Suppressor macrophage (primary cell): ENCODE measurements around the gene A3GALT2.

Experiments
- DNase-seq, 4 experiments: peaks; one replicate each; pipeline ENCODE4 v3.0.0-alpha.2; 2020 to 2022
- total RNA-seq, 17 experiments: gene quantifications; one replicate each; lab custom pipeline; 2026; ENCODE audit warnings: mixed read lengths in 6 of 17, inconsistent platforms in 3 of 17; lab: John Stamatoyannopoulos, UW

The A3GALT2 gene
- 0 to 0.88 (median 0.06) reads per million in 17 experiments for total RNA-seq

GRCh38 chr1:33320619-33321165 is at the start of gene A3GALT2:
Gene A3GALT2 (minus strand): TSS chr1:33321098. CDS start chr1:33321098, 0 bp downstream.
- no peak for DNase-seq

DNA sequence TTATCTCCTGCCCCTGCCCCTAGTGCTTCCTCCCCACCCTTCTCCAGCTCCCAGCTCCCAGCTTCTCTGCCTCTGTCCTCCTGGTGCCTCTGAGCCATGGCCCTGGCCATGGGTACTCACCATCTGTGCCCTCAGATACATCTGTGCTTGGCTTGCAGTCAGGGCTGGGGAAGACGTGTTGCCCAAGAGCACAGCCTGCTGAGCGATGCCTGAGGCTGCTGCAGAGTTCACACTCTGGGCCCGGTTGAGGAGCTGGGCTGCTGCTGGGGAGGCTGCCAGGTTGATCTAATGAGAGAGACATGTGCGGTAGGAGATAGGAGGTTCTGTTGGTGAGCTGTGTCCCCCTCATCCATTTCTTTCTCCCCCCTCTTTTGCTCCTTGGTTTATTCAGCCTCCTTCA is 49.4 kb upstream of the A3GALT2 start:
- no peak for DNase-seq

DNA sequence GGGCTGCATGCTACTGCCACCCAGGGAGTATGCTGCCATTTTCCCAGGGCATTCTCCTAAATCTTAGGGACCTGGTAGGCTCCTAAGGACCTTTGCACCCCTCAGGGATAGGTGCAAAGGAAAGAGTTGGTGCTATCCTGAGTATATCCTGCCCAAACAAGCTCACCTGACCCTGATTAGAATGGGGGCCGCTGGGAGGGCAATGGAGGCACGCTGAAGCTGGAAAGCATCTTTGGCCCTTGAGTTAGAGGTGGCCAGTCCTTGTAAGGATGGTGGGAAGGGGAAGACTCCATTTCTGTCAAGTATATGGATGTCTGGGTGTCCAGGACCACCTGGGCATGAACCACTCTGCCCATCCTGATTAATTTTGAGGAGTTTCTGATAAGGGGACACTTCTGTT is 48.9 kb upstream of the A3GALT2 start:
- DNase-seq: no peak

DNA sequence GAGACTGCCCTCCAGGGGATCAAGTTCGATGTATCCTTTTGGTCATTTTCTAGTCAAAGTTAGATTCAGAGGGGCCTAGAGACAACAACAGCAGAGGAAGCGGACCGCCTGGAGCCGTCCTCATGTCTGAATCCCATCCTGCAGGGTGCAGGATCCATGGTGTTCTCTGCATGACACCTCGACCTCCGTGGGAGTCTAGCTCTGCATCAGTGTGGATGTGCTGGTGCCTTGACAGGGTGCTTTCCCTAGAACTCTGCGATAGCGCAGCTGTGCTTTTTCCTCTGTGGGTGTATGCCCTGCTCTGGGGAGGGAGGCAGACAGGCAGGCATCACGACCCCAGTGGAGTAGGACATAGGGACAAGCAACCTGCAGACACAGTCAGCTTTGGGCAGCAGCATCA is 48.2 kb upstream of the A3GALT2 start:
- no peak for DNase-seq

DNA sequence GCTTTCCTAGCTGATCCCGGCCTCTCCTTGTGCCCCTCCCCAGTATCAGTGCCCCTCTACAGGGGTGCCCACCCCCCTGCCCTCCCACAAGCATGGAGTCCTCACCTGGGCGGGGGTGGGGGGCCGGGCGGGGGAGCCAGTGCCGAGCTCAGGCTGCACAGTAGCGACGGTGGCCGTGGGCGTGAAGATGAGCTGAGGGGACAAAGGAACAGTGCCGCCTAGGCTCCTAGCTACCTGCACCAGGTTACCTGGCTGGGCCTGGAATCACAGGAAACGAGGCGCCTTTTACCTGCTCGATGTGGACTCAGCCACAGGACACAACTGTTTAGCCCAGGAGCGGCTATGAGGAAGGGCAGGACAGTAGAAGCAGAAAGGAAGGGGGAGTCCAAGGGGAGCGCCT is 47.5 kb upstream of the A3GALT2 start:
- no peak for DNase-seq

- peak; percentile 90 to 96 (median 93) for DNase-seq
These were observed 46.8 kb upstream of the A3GALT2 start for GRCh38 chr1:33367485-33368405.

GRCh38 chr1:33366762-33367484 is 46.0 kb upstream of the A3GALT2 start:
- no peak for DNase-seq

DNA sequence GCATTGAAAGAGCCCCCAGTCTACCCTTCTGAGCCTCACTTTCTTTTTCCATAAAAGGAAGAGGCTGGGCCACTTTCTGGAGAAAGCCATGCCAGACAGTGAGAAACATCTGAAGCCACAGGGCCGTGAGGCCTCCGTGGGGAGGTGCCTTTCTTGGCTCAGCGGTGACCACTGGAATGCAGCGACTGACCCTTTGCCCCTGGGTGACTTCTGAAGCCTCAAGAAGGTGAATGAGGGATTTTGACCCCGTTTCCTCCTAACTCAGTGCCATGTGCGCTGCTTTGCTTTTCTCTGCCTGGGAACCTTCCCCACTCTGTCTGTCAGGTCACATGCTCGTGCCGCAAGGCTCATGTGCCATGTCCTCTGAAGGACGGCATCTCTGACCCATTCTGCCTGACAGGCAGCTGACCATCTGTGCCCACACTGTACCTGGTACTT is 44.7 kb upstream of the A3GALT2 start:
- no peak for DNase-seq

GRCh38 chr1:33364565-33364918 is 43.6 kb upstream of the A3GALT2 start:
- peak in 1 of 4 experiments; percentile 43 for DNase-seq

DNA sequence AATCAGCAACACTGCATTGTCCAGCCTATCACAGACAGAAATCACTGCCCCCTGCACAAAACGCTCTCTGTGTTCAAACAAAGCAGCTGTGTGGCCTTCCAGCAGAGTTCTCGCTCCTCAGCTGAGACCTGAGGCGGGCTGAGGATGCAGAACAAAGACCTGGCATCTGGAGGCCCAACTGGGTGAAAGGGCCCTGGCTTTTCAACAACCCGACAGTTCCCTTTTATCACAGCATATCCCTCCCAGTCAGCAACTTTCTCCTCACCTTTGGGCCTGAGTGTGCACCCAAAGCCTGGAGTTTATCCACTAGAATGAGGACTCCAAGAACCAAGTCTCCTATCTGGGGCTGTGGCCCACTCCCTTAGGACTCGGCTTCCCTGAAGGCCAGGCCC is 42.6 kb upstream of the A3GALT2 start:
- DNase-seq: no peak

- DNase-seq: no peak
These were observed 42.1 kb upstream of the A3GALT2 start for GRCh38 chr1:33363021-33363420.

DNA sequence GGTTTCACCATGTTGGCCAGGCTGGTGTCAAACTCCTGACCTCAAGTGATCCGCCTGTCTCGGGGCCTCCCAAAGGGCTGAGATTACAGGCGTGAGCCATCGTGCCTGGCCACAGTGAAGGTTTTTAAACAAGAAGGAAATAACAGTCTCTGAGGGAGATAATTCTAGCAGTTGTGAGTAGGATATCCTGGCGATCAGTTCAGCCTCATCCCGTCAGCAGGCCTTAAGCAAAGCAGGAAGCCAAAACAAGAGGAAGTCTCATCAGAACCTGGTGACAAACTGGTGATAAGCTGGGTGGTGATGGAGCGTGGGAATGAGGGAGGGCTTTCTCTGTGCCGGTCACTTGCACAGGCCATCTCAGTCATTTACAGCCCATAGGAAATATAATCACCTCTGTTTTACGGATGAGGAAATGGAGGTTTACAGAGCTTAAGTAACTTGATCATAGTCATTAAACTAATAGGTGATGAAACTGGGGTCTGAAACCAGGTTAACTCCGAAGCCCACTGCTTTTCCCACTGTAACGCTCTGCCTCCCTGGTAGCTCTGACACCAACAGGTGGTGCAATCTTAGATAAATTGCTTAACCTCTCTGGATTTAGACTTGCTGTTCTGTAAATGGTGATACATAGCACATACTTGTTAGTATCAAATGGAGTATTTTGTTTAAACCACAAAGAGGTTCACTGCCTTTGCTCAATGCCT is 40.8 kb upstream of the A3GALT2 start:
- peak; percentile 85 to 95 (median 90) for DNase-seq

DNA sequence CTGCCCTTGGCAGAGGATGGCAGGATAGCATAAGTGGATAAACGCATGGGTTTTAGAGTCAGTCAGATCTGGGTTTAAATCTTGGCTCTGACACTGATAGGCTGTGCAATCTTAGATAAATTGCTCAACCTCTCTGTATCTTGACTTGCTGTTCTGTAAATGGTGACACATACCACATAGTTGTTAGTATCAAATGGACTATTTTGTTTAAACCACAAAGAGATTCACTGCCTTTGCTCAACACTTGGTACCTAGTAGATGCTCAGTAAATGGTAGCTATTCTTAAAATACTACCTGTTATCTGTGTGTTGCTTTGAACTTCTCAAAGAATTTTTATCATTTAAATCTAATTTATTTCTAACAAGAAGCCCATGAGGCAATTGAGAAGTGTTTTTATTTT is 39.5 kb upstream of the A3GALT2 start:
- no peak for DNase-seq

GRCh38 chr1:33359931-33360330 is 39.0 kb upstream of the A3GALT2 start:
- no peak for DNase-seq

DNA sequence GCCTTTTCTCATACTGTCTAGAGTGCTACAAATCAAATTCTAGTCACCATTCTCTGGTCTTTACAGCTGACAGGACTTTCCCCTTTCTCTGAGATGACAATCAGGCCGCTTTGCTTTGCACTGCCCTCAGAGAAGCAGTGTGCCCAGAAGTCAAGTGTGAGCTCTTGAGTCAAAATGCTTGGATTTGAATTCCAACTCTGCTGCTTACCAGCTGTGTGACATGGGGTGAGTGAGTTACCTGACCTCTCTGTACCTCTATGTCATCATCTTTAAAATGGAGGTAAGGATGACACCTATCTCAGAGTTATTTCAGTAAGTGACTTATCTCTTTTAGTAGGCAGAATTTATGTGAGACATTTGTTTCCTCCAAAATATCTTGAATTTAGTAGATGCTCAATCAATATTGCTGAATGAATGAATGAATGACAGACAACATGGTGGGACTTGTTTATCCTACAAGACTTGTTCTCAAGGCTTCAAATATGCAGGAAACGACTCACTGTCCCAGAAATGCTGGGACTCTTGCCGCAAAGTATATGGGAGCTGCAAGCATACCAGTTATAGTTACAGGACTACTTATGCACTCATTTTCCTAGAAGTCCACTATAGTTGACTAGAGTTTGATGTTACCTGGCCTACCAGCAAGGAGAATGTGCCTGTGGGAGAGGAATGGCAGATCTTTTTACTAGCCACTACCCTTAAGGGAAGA is 38.1 kb upstream of the A3GALT2 start:
- no peak for DNase-seq

GRCh38 chr1:33358114-33358794 is 37.4 kb upstream of the A3GALT2 start:
- DNase-seq: no peak

- no peak for DNase-seq
These were observed 36.2 kb upstream of the A3GALT2 start for GRCh38 chr1:33357099-33357498.

DNA sequence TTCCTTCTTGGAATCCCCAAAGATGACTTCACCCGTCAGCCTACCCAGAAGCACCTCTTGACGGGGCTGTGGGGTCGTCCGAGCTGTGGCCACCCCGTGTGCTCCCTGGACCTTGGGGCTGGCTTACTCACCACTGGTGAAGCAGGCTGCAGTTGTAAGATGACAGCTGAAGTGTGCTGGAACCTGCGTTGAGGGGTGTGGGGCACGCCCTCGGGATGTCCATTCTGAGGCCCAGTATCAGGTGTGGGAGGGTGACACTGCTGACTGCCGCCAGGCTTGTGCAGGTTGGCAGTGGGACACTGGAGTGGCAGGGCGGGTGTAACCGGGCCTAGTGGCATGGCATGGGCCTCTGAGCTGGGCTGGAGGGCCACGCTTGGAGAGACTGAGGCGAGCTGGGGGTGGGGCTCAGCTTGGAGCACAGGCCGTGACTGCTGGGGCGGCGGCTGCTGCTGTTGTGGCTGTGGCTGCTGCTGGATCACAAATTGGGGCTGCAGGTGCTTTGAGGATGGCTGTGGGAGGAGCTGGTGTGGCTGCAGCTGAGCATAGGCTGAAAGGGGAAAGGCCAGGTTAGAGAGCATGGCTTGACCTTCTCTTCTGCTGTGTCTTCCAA is 33.9 kb upstream of the A3GALT2 start:
- no peak for DNase-seq

GRCh38 chr1:33353531-33353930 is 32.6 kb upstream of the A3GALT2 start:
- no peak for DNase-seq

DNA sequence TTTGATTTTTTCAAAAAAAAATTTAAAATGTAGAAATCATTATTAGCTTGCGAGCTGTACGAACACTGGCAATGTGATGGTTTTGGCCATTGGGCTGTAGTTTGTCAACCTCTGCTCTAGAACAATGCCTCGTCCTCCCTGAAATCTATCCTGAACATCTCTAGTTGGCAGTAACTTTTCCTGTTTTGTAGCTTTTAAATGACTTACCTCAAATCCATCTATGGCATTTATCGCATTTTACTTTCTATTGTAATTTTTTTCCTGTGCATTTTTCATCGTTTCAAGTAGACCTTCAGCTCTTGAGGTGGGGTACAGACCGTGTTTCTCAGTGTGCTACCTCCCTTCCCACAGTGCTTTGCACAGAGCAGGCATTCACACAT is 30.4 kb upstream of the A3GALT2 start:
- no peak for DNase-seq

DNA sequence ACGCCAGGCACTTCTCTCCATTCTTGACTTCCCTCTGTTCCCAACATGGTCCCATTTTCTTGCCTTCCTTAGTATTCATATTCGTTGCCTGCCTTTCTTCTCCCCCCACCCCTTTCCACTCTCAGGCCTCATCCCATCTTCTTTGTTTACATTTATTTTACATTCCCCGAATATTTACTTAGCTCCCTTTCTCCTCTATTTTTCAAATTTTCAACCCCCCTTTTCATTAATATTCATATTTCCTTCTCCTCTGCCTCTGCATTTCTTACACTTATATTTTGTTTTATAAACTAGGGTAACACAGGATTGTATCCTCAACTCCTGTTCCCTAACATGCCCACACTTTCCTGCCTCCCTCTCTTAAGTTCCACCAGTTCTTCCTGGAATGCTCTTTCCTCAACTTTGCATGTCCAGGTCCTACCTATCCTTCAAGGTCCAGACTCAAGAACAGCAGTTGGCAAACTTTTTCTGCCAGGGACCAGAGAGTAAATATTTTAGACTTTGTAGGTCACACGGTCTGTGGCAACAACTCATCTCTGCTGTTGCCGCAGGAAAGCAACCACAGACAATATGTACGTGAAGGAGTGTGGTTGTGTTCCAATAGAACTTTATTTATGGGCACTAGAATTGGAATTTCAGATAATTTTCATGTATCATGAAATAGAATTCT is 29.8 kb upstream of the A3GALT2 start:
- no peak for DNase-seq
